HG03175 (cell line): ENCODE measurements around the gene TP53RK.
A peak's percentile ranks its signal among the peaks of the same experiment; 100 is the strongest.

Experiments
- ATAC-seq: cut with Tn5 transposase; IDR thresholded peaks from one replicate; pipeline ENCODE4 v1.9.1; 2021; ENCODE audit warnings: mild to moderate bottlenecking, moderate library complexity; ENCODE audit not compliant: unreplicated experiment

Gene TP53RK

GRCh38 chr20:46689082-46689753, at the start of gene TP53RK:
TSS of gene TP53RK (minus strand) at chr20:46689444. CDS start at chr20:46689414, 30 bp downstream.
- peak; percentile 95 for ATAC-seq

- ATAC-seq: no peak
Measured at GRCh38 chr20:46735436-46735835, 46.2 kb upstream of the TP53RK start.

DNA sequence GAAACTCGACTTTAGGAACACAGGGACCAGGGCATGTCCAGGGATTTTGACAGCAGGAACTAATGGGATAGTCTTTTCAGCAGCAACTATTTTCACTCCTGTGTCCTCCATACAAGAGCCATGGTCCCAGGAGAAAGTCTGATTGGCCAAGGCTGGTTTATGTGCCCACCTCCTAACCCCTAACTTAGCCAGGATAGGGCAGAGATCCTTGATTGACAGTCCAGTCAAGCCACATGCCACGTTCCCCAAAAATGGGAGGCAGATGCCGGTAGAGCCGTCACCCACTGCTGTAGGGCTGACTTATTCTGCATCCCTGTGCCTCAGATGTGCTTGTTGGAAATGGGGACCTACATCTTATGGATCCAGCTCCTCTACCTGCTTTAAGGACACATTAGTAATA, 42.5 kb upstream of the TP53RK start:
- ATAC-seq: no peak

- no peak for ATAC-seq
Measured at GRCh38 chr20:46725186-46726165, 36.2 kb upstream of the TP53RK start.

DNA sequence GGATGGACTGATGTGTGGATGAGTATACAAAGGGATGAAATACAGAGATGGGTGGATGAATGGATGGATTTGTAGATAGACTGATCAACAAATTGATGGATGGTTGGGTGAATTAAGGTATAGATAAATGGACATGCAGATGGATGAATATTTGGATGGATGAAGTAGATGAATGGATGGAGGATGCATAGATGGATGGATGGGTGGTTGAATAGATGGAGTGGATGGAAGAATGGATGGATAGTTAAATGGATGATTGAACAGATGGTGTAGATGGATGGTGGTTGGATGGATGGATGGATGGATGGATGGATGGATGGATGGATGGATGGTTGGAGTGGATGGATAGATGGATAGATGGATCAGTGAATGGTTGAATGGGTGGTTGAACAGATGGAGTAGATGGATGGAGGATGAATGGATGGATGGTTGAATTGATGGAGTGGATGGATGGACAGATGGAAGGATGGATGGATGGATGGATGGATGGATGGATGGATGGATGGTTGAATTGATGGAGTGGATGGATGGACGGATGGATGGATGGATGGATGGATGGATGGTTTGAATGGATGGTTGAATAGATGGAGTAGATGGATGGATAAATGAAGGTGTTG, 35.2 kb upstream of the TP53RK start:
- no peak for ATAC-seq

- ATAC-seq: no peak
Measured at GRCh38 chr20:46723039-46723438, 33.8 kb upstream of the TP53RK start.

GRCh38 chr20:46722450-46722849, 33.2 kb upstream of the TP53RK start:
- no peak for ATAC-seq

DNA sequence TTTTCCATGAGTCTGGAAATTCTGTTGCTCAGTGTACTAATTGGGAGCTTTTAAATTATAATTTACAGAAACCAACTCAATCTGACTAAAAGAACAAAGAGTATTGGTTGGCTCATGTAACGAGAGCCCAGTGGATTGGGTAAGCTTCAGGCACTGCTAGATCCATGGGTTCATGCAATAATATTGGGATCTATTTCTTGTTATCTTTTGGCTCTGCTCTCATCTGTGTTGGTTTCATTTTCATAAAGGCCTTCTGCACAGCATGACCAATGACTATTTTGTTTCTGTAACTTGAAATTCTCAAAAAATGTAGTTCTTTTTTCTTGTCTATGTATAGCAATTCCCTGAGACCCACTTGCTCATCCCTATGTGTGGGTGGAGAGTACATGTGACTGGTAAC, 32.2 kb upstream of the TP53RK start:
- ATAC-seq: no peak

GRCh38 chr20:46720776-46721425, 31.7 kb upstream of the TP53RK start:
- no peak for ATAC-seq

DNA sequence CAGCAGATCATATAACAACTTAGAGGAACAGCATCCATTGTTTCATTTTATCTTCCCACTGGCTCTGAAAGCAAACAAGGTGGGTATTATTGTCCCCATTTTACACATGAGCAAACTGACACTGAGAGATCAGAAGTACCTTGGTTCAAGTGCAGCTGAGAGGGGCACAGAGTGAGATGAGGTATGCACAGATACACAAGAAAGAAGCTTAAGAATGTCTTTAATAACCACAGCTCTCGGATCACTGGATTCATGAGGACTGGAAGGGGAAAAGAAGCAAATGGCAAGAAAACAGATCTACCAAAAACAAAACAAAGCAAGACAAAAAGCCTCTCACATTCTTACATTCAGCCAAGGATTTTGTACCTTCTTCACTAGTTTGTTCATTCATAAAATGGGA, 30.8 kb upstream of the TP53RK start:
- ATAC-seq: no peak

- ATAC-seq: no peak
Measured at GRCh38 chr20:46717818-46718541, 28.7 kb upstream of the TP53RK start.

DNA sequence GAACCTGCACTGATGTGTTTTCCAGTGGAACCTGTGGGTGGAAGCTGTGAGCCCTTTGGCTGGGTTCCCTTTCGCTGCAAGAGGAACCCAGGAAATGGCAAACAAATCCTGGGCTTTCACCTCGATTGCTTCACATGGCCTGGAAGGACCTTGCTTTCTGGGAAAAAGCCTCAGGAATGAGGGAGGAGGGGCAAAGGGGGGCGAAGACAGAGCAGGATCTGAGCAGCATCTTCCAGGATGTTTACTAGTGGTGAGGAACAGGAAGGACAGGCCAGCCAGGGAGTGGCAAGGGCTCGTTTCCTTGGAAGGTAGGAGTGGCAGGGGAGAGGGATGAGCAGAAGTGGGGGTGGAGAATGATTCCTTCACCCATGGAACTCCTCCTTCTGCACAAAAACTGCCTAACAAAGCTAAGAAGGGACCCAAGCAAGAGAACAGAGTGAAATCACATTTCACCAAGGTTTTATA, 26.1 kb upstream of the TP53RK start:
- no peak for ATAC-seq

DNA sequence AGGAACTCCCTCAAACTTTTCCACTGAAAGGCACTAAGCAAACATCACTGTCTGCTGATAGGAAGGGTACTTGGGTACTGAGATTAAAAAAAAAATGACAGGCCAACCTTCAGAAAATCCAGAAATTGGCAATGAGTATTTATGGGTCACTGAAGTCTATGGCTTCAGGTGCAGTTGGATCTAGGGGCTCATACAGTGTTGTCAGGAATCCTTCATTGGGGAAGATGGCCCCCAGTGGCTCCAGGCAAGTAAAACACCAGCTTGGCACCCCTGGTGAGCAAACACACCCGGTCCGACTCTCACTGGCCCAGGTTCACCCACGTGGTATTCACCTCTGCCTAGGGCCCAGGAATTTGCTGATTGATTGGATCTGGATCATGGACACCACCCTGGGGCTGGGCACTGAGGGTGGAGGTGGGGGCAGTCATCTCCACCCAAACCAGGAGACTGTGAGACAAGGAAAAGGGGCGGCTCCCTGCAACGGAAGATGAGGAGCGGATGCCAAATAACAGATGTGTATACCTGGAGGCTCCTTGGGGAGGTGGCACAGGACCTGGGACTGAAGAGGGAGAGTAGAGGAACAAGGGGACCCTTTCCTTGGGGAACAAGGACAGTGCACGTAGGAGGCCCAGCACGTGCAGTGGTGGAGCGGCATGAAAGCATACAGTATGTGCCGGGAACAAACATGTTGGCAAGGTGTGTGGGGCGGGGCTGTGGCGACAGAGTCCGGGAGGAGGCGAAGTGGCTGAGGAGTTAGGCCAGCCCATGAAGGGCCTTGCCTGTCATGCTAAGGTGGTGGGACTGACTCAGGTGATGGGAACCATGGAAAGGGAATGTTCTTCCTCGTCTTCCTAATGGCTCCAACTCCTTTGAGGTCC, 25.0 kb upstream of the TP53RK start:
- ATAC-seq: no peak

GRCh38 chr20:46712056-46712636, 22.9 kb upstream of the TP53RK start:
- ATAC-seq: no peak

DNA sequence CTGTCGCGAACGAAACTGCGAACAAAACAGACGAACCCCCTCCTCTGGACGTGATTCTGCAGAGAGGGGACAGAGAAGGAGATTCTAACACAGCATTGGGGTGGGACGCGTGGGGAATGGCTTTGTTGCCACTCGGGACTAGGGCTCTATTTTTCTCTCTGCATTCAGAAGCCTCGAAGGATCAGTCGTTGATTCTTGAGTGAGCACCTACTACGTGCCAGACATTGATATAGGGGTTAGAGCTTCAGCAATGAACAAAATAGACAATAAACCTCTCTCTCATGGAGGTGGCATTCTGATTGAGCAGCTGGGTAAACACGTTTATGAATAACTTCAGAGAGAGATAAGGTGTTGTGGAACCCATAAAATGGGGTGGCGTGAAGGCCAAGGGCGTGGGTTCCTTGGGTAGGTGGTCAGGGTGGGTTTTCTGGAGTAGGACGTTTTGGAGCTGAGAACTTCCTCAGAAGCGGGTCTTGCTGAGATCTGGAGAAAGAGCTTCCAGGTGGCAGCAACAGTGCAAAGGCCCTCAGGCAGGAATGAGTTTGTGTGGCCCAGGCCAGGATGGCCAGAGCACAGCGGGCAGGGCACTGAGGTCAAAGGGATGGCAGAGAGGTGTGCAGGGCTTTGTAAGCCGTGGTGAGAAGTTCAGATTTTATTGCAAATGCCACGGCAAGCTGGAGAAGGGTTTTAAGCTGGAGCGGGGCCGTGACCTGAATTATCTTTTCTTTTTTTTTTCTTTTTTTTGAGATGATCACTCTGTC, 21.1 kb upstream of the TP53RK start:
- ATAC-seq: no peak

DNA sequence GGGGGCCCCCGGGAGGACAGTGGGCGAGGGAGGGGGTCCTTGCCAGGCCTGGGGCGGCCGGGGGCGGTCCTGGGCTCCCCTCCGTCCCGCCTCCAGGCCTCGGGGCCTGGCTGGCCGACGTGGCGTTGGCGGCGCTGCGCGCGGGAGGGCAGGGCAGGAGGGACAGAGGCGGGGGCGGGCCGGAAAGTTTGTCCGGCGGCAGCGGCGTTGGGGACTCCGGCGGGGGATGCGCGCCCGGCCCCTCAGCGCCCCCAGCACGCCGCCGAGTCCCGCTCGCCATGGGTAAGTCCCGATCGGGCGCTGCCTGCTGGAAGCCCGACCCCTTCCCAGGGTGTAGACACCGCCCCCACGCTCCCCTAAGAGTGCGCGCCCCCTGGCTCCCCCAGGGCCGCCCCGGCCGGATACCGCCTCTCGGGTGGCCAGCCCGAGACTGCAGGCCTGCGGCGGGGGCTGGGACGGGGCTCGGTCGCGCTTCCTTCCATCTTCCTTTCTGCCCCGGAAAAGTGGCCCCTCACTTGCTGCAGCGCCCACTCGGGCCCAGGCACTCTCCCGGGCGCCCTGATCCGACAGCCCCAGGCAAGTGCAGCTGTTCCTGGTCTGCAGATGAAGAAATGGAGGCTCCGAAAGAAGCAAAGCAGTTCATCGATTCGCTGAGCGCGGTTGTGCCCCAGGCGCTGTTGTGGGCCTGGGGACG, 20.4 kb upstream of the TP53RK start, which contains the start of gene SLC2A10:
TSS of gene SLC2A10 (plus strand) at position 191 of the 694 bp plus-strand sequence. CDS start at position 279, 88 bp downstream.
- no peak for ATAC-seq

- ATAC-seq: no peak
Measured at GRCh38 chr20:46709055-46709458, 19.8 kb upstream of the TP53RK start.
